ENCODE data around the gene GTSE1. TPM values are rescaled to one million over a fixed set of nuclear protein-coding genes. Genes with fewer than 3 reads are reported as not detected.

Gene GTSE1
- total and polyA plus RNA-seq, 2 donors (not counting 1 experiment from before 2014, with no cell fraction given): 0.17 to 0.39 TPM

- no peak overlapping the region for H3K4me3 ChIP-seq (ENCODE audit: control extremely low read depth in 1 of 5, extremely low read depth in 1 of 5, insufficient read depth in 1 of 5, low read depth in 2 of 5, low read length in 4 of 5)
- peaks cover 0 to 19% (median 0%) of the 10 kb centered on the region in 3 donors for H3K9me3 ChIP-seq (ENCODE audit: control extremely low read depth in 1 of 3, control insufficient read depth in 2 of 3, insufficient read depth in 1 of 3, low read length in 2 of 3)
- peaks cover 0 to 3% of the 10 kb centered on the region in 2 experiments for H3K36me3 ChIP-seq (replicated peaks in 1 of 2; ENCODE audit: control extremely low read depth in 1 of 2, control insufficient read depth in 1 of 2, extremely low read depth in 1 of 2, insufficient read depth in 2 of 2, low read length in 1 of 2)
- H3K4me3 Mint-ChIP-seq: peak overlapping the region; percentile 19
- intact Hi-C loops (cut with micrococcal nuclease): loop anchor here (2.0 kb wide), 1 partner anchor 39 kb away; the partner anchor contains the start of gene CDPF1
- H3K27ac Mint-ChIP-seq: peak overlapping the region; percentile 46
- H3K4me1 Mint-ChIP-seq: peaks cover 54% of the 10 kb centered on the region
- ATAC-seq (ENCODE audit: low read depth) (no peak), DNase-seq (no peak)
- no peaks in the 10 kb centered on the region for H3K27me3 ChIP-seq (replicated peaks in 1 of 4; ENCODE audit: control extremely low read depth in 1 of 4, control insufficient read depth in 3 of 4, insufficient read depth in 4 of 4, low read length in 3 of 4)
- no peak overlapping the region for H3K9ac ChIP-seq (ENCODE audit: low read length)
- H3K27ac ChIP-seq (ENCODE audit: low read length in 2 of 2): no peak overlapping the region
- TF ChIP-seq EZH2 (IDR thresholded peaks at IDR 0.05; ENCODE audit: borderline replicate concordance, insufficient read depth, low read depth, low read length, poor library complexity, severe bottlenecking): no peak
- no peak for TF ChIP-seq CTCF (IDR thresholded peaks at IDR 0.05)
- H3K79me2 ChIP-seq (ENCODE audit: control insufficient read depth, insufficient read depth, low read length): no peaks in the 10 kb centered on the region
- no peak overlapping the region for H3K4me2 ChIP-seq (replicated peaks; ENCODE audit: low read depth, low read length, poor library complexity, severe bottlenecking)
- ChIA-PET CTCF (no interaction called here), POLR2A (no interaction called here)
- 88% methylated on average over 33 of the region's 33 CpGs for WGBS (ENCODE audit: insufficient coverage)
- H3K9me3 Mint-ChIP-seq (ENCODE audit: insufficient read depth): no peaks in the 10 kb centered on the region
- no peak overlapping the region for H2AFZ ChIP-seq (ENCODE audit: insufficient read depth, low read depth, low read length, poor library complexity, severe bottlenecking)
- no peaks in the 10 kb centered on the region for H3K27me3 Mint-ChIP-seq
- peaks cover 41 to 60% of the 10 kb centered on the region in 2 donors for H3K4me1 ChIP-seq (ENCODE audit: control insufficient read depth in 2 of 2, insufficient read depth in 2 of 2, low read length in 2 of 2)
- H4K20me1 ChIP-seq (ENCODE audit: control insufficient read depth, insufficient read depth, low read length, poor library complexity, severe bottlenecking): no peaks in the 10 kb centered on the region
Observed at GRCh38 chr22:46289244-46289891, 7.3 kb upstream of the GTSE1 start.

- H3K27ac Mint-ChIP-seq: peak overlapping the region; percentile 32
- 93% methylated on average over 17 of the region's 17 CpGs for WGBS (ENCODE audit: insufficient coverage)
- intact Hi-C loops (cut with micrococcal nuclease): no loop called here
Observed at GRCh38 chr22:46290121-46290842, 6.4 kb upstream of the GTSE1 start.

More at GRCh38 chr22:46290121-46290842, 6.4 kb upstream of the GTSE1 start:
- H3K27me3 ChIP-seq (replicated peaks in 1 of 4; ENCODE audit: control extremely low read depth in 1 of 4, control insufficient read depth in 3 of 4, insufficient read depth in 4 of 4, low read length in 3 of 4): no peaks in the 10 kb centered on the region
- peaks cover 41 to 61% of the 10 kb centered on the region in 2 donors for H3K4me1 ChIP-seq (ENCODE audit: control insufficient read depth in 2 of 2, insufficient read depth in 2 of 2, low read length in 2 of 2)
- TF ChIP-seq CTCF (IDR thresholded peaks at IDR 0.05) (no peak), EZH2 (IDR thresholded peaks at IDR 0.05; ENCODE audit: borderline replicate concordance, insufficient read depth, low read depth, low read length, poor library complexity, severe bottlenecking) (no peak)
- peaks cover 0 to 19% (median 0%) of the 10 kb centered on the region in 3 donors for H3K9me3 ChIP-seq (ENCODE audit: control extremely low read depth in 1 of 3, control insufficient read depth in 2 of 3, insufficient read depth in 1 of 3, low read length in 2 of 3)
- Mint-ChIP-seq H3K4me1 (peaks cover 57% of the 10 kb centered on the region), H3K27me3 (no peaks in the 10 kb centered on the region), H3K9me3 (ENCODE audit: insufficient read depth) (no peaks in the 10 kb centered on the region), H3K4me3 (peak overlapping the region; percentile 18)
- no peak overlapping the region for H2AFZ ChIP-seq (ENCODE audit: insufficient read depth, low read depth, low read length, poor library complexity, severe bottlenecking)
- H4K20me1 ChIP-seq (ENCODE audit: control insufficient read depth, insufficient read depth, low read length, poor library complexity, severe bottlenecking): no peaks in the 10 kb centered on the region
- H3K4me3 ChIP-seq (ENCODE audit: control extremely low read depth in 1 of 5, extremely low read depth in 1 of 5, insufficient read depth in 1 of 5, low read depth in 2 of 5, low read length in 4 of 5): no peak overlapping the region
- H3K36me3 ChIP-seq (replicated peaks in 1 of 2; ENCODE audit: control extremely low read depth in 1 of 2, control insufficient read depth in 1 of 2, extremely low read depth in 1 of 2, insufficient read depth in 2 of 2, low read length in 1 of 2): peaks cover 0 to 2% of the 10 kb centered on the region in 2 experiments
- no peak overlapping the region for H3K4me2 ChIP-seq (replicated peaks; ENCODE audit: low read depth, low read length, poor library complexity, severe bottlenecking)
- no peak overlapping the region for H3K9ac ChIP-seq (ENCODE audit: low read length)
- CTCF ChIA-PET: interaction anchor here (0.8 kb wide), 1 partner anchor 164 kb away, joined by 3 read pairs; no protein-coding TSS in a partner anchor
- no peak for DNase-seq
- POLR2A ChIA-PET: no interaction called here
- no peak overlapping the region for H3K27ac ChIP-seq (ENCODE audit: low read length in 2 of 2)
- H3K79me2 ChIP-seq (ENCODE audit: control insufficient read depth, insufficient read depth, low read length): no peaks in the 10 kb centered on the region
- no peak for ATAC-seq (ENCODE audit: low read depth)

Measured in B cell (primary cell).